ENCODE data around the gene CERS5. TPM values are rescaled to one million over a fixed set of nuclear protein-coding genes. Genes with fewer than 3 reads are reported as not detected.

CERS5 gene
- total RNA-seq, 6 experiments from 2014 or later = 48.0 to 69.3 (median 60.3) TPM

DNA sequence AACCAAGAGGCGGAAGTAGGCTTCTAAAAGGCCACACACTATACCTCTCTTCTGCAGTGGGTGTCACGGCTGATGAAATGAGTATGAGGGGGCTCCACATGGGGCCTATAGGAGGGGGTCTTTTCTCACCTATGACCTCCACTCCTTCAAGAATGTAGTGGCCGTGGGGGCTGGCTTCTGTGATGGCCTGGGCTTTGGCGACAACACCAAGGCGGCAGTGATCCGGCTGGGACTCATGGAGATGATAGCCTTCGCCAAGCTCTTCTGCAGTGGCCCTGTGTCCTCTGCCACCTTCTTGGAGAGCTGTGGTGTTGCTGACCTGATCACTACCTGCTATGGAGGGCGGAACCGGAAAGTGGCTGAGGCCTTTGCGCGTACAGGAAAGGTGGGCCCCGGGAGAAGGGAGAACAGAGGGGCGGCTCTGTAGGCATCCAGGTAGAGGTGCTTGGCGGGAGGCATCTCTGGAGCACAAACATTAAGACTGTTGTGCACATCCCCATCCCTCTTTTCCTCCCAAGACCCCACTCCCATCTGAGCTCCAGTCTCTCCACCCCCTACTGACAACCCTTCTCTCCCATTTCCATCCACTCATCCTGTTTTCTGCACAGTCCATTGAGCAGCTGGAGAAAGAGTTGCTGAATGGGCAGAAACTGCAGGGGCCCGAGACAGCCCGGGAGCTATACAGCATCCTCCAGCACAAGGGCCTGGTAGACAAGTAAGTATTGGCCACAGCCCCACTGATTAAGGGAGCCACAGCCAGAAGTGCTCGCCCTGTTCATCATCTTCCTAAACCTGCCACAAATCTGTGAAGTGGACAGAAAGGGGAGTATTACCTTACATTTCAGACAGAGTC lies 59.5 kb downstream of the CERS5 start:
- H3K36me3 Mint-ChIP-seq (ENCODE audit: low read depth) = 0 out of 2 replicates have a peak, but pooled peaks cover 5% of the 10 kb centered on the region
- H3K4me1 Mint-ChIP-seq (ENCODE audit: low read depth) = peaks cover 19% of the 10 kb centered on the region
- DNase-seq = no peak
- TF ChIP-seq, protein P1, sequence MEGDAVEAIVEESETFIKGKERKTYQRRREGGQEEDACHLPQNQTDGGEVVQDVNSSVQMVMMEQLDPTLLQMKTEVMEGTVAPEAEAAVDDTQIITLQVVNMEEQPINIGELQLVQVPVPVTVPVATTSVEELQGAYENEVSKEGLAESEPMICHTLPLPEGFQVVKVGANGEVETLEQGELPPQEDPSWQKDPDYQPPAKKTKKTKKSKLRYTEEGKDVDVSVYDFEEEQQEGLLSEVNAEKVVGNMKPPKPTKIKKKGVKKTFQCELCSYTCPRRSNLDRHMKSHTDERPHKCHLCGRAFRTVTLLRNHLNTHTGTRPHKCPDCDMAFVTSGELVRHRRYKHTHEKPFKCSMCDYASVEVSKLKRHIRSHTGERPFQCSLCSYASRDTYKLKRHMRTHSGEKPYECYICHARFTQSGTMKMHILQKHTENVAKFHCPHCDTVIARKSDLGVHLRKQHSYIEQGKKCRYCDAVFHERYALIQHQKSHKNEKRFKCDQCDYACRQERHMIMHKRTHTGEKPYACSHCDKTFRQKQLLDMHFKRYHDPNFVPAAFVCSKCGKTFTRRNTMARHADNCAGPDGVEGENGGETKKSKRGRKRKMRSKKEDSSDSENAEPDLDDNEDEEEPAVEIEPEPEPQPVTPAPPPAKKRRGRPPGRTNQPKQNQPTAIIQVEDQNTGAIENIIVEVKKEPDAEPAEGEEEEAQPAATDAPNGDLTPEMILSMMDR (IDR thresholded peaks at IDR 0.05) = no peak
- H3K9me3 Mint-ChIP-seq = no peaks in the 10 kb centered on the region
- no peak overlapping the region for H3K27ac Mint-ChIP-seq
- peaks cover 16% of the 10 kb centered on the region for H3K27me3 Mint-ChIP-seq (ENCODE audit: insufficient read depth)
- H3K4me3 Mint-ChIP-seq = no peak overlapping the region

DNA sequence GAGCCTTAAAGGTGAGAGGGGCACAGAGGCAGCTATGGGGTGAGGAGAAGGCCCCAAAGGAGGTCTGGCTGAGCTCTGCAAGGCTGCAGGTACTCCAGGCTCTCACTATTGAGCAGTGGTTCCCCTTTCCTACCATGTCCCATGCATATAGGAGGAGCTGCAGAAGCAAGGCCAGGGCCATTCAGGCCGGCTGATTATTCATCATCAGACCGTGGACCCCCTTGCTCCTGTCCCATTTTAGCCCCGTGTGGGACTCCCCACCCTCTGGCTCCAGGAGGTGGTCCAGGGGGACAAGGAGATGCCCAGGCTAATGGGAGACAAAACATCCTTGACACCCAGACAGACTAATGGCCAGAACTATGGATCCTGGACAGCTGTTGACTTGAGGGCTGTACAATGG lies 60.3 kb downstream of the CERS5 start:
- Mint-ChIP-seq H3K27ac (no peak overlapping the region), H3K27me3 (ENCODE audit: insufficient read depth) (peaks cover 13% of the 10 kb centered on the region), H3K36me3 (ENCODE audit: low read depth) (peaks cover 2% of the 10 kb centered on the region), H3K9me3 (no peaks in the 10 kb centered on the region), H3K4me1 (ENCODE audit: low read depth) (peaks cover 19% of the 10 kb centered on the region), H3K4me3 (no peak overlapping the region)
- TF ChIP-seq, protein P1 (IDR thresholded peaks at IDR 0.05) = no peak
- no peak for DNase-seq

DNA sequence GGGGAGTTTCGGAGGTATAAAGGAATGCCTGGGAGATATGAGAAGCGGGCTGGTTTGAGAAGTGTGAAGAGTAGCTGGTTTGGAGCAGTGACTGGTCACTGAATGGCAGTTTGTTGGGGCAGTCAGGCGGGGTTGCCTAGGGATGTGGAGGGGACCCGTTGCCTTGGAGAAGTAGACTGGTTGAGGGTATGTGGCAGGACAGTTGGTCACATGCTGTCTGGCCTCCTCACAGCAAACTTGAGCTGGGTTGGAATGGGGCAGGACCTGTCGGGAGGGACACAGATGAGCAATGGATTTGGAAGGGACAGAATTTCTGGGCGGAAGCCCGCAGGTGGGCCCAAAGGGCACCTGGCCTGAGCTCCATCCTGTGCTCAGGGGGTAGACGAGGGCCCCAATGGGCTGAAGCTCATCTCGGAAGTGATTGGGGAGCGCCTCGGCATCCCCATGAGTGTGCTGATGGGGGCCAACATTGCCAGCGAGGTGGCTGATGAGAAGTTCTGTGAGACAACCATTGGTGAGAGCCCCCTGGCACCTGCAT lies 61.2 kb downstream of the CERS5 start:
- Mint-ChIP-seq H3K36me3 (ENCODE audit: low read depth) (peaks cover 9% of the 10 kb centered on the region), H3K27me3 (ENCODE audit: insufficient read depth) (peaks cover 13% of the 10 kb centered on the region), H3K4me3 (no peak overlapping the region), H3K4me1 (ENCODE audit: low read depth) (peaks cover 19% of the 10 kb centered on the region), H3K9me3 (no peaks in the 10 kb centered on the region), H3K27ac (no peak overlapping the region)
- TF ChIP-seq, protein P1 (IDR thresholded peaks at IDR 0.05) = no peak
- DNase-seq = no peak

DNA sequence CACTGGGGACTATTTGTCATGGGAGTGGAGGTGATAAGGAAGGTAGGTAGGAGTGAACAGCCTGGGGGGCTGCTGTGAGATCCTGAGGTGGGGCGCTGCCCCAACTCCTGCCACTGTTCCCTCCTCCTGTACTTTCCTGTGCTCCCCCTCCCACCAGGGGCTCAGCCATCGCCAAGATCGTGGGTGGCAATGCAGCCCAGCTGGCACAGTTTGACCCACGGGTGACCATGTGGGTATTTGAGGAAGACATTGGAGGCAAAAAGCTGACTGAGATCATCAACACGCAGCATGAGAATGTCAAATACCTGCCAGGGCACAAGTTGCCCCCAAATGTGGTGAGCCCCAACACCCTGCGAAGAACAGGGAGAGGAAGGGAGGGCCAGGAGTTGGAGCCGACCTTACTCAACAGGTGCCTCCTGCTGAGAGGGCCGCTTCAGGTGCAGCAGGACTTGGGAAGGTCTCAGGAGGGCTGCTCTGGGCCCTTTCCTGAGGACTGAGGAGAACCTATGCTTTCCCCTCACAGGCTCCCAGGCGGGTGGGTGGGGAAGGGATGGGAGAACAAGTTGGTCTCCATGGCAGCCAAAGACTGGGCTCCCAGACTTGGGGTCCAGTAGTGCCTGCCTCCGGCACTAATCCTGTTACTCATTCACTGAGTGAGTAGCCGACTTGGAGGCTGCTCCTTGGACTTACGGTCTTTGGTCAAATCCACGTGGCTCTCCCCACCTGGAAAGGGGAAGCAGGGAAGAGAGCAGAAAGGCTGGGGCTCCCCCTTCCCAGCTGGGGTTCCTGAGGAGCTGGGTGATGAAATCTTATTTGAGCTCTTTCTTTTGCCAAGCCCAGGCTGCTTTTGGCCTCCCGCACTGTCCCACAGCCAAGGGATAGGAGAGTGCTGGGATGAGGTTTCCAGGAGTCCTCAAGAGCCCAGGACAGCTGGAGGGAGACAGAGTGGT lies 62.5 kb downstream of the CERS5 start:
- TF ChIP-seq, protein P1 (IDR thresholded peaks at IDR 0.05) = no peak
- H3K9me3 Mint-ChIP-seq = no peaks in the 10 kb centered on the region
- no peak overlapping the region for H3K4me3 Mint-ChIP-seq
- peaks cover 14% of the 10 kb centered on the region for H3K36me3 Mint-ChIP-seq (ENCODE audit: low read depth)
- H3K4me1 Mint-ChIP-seq (ENCODE audit: low read depth) = peaks cover 16% of the 10 kb centered on the region
- peaks cover 13% of the 10 kb centered on the region for H3K27me3 Mint-ChIP-seq (ENCODE audit: insufficient read depth)
- DNase-seq = no peak
- no peak overlapping the region for H3K27ac Mint-ChIP-seq

DNA sequence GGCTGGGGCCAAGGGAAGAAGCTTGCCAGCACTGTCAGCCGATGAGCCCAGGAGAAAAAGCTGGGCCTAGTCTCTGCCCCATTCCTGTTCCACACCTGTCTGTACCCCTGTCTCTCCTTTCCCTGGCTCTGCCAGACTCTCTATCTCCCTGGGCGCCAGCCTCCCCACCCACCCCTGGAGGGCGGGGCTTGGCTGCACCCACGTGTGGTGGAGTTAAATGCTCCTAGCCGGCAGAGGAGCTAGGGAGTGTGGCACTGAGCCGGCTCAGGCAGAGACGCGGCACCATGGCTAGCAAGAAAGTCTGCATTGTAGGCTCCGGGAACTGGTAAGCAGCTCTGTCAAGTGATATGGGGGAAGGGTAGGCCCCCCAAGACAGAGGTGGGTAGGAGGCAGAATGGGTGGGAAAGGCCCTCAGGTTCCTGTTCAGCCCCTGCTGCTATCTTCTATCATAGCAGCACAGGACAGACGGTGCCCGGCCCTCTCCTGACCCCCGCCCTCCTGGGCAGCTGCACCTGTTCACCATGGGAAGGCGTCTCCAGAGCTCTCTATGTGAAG lies 63.3 kb downstream of the CERS5 start, which contains the start of gene GPD1:
Gene GPD1 (plus strand): TSS at position 242 of the 555 bp plus-strand sequence. CDS start 43 bp downstream, at position 285.
- no peak for DNase-seq
- Mint-ChIP-seq H3K4me3 (no peak within 1 kb of the TSS), H3K36me3 (ENCODE audit: low read depth) (peaks cover 14% of the 10 kb centered on the region), H3K9me3 (no peaks in the 10 kb centered on the region), H3K27me3 (ENCODE audit: insufficient read depth) (peaks cover 13% of the 10 kb centered on the region), H3K4me1 (ENCODE audit: low read depth) (peaks cover 25% of the 10 kb centered on the region), H3K27ac (no peak within 1 kb of the TSS)
- TF ChIP-seq, protein P1 (IDR thresholded peaks at IDR 0.05) = no peak
